Measurements from ENCODE around the gene KRT82. TPM values are rescaled to one million over a fixed set of nuclear protein-coding genes. Genes with fewer than 3 reads are reported as not detected.

KRT82 gene
- total RNA-seq, 1 experiment from 2014 or later, result not detected

- no peaks in the 10 kb centered on the region for H3K36me3 Mint-ChIP-seq (ENCODE audit: insufficient read depth in 1 of 3, low read depth in 3 of 3)
- no peaks in the 10 kb centered on the region for H4K20me1 ChIP-seq (ENCODE audit: control insufficient read depth, insufficient read depth, insufficient read length)
- no peak overlapping the region for H2BK15ac ChIP-seq (ENCODE audit: low read depth, low read length)
- no peak overlapping the region for H3K18ac ChIP-seq (ENCODE audit: insufficient read length, low read depth, low read length)
- H3K79me2 ChIP-seq (ENCODE audit: insufficient read depth, low read length), result no peaks in the 10 kb centered on the region
- no peaks in the 10 kb centered on the region for H3K9me3 Mint-ChIP-seq
- H3K14ac ChIP-seq (ENCODE audit: insufficient read depth, low read length), result no peak overlapping the region
- H3K9ac ChIP-seq (ENCODE audit: extremely low read depth, insufficient read length, low read length), result no peak overlapping the region
- no peak overlapping the region for H2BK20ac ChIP-seq (ENCODE audit: low read depth, low read length, poor library complexity, severe bottlenecking)
- no peak overlapping the region for H3K56ac ChIP-seq (ENCODE audit: insufficient read length, low read depth, low read length)
- no peaks in the 10 kb centered on the region for H3K79me1 ChIP-seq (ENCODE audit: insufficient read depth, low read depth, low read length, poor library complexity, severe bottlenecking)
- TF ChIP-seq CTCF (conservative IDR thresholded peaks at IDR 0.05), result no peak
- no peak overlapping the region for H3T11ph ChIP-seq (ENCODE audit: low read length)
- H3K23ac ChIP-seq (ENCODE audit: insufficient read length, low read depth, low read length), result no peak overlapping the region
- WGBS (ENCODE audit: extremely low coverage, insufficient read length, low lambda C conversion rate), result no CpG with 5 or more reads among the region's 2 CpGs
- H3K27me3 Mint-ChIP-seq (ENCODE audit: low read depth), result peaks cover 18% of the 10 kb centered on the region
- no peak overlapping the region for H2AK5ac ChIP-seq (ENCODE audit: insufficient read length, low read length)
- no peak for DNase-seq
- no peak overlapping the region for H4K91ac ChIP-seq (ENCODE audit: insufficient read length, low read depth, low read length)
- no peaks in the 10 kb centered on the region for H3K4me1 ChIP-seq (ENCODE audit: insufficient read depth, low read length)
- no peak overlapping the region for H3K27ac ChIP-seq (ENCODE audit: insufficient read length, low read depth, low read length)
- H3K4me2 ChIP-seq (ENCODE audit: insufficient read depth, insufficient read length, low read length), result no peak overlapping the region
- H3K23me2 ChIP-seq (ENCODE audit: insufficient read length, low read depth, low read length, poor library complexity, severe bottlenecking), result no peaks in the 10 kb centered on the region
- no peak overlapping the region for H2AFZ ChIP-seq (ENCODE audit: low read length)
- H4K8ac ChIP-seq (replicated peaks; ENCODE audit: insufficient read length, low read depth, low read length), result no peak overlapping the region
- no peak overlapping the region for H3K27ac Mint-ChIP-seq
- H2BK5ac ChIP-seq (ENCODE audit: insufficient read length, low read length), result no peak overlapping the region
- no peak overlapping the region for H2BK120ac ChIP-seq (ENCODE audit: low read depth, low read length, poor library complexity, severe bottlenecking)
- no peaks in the 10 kb centered on the region for H3K9me3 ChIP-seq (ENCODE audit: control insufficient read depth, low read depth, low read length)
- no peak overlapping the region for H4K5ac ChIP-seq (ENCODE audit: insufficient read length, low read depth, low read length)
- H3K4ac ChIP-seq (ENCODE audit: low read depth, low read length), result no peak overlapping the region
- no peak overlapping the region for H3K4me3 Mint-ChIP-seq
- no peaks in the 10 kb centered on the region for H3K27me3 ChIP-seq (ENCODE audit: insufficient read depth, low read length)
- no peak overlapping the region for H2BK12ac ChIP-seq (ENCODE audit: insufficient read length, low read depth, low read length)
- H3K4me1 Mint-ChIP-seq, result peaks cover 5 to 10% of the 10 kb centered on the region in 2 experiments
Observed at GRCh38 chr12:52387859-52388258, 18.3 kb downstream of the KRT82 start.
